Measurements from ENCODE around the gene TMEM250. TPM values are rescaled to one million over a fixed set of nuclear protein-coding genes. Genes with fewer than 3 reads are reported as not detected.

Gene TMEM250
- polyA plus RNA-seq, 3 donors: 15.5 to 17.5 (median 16.3) TPM

DNA sequence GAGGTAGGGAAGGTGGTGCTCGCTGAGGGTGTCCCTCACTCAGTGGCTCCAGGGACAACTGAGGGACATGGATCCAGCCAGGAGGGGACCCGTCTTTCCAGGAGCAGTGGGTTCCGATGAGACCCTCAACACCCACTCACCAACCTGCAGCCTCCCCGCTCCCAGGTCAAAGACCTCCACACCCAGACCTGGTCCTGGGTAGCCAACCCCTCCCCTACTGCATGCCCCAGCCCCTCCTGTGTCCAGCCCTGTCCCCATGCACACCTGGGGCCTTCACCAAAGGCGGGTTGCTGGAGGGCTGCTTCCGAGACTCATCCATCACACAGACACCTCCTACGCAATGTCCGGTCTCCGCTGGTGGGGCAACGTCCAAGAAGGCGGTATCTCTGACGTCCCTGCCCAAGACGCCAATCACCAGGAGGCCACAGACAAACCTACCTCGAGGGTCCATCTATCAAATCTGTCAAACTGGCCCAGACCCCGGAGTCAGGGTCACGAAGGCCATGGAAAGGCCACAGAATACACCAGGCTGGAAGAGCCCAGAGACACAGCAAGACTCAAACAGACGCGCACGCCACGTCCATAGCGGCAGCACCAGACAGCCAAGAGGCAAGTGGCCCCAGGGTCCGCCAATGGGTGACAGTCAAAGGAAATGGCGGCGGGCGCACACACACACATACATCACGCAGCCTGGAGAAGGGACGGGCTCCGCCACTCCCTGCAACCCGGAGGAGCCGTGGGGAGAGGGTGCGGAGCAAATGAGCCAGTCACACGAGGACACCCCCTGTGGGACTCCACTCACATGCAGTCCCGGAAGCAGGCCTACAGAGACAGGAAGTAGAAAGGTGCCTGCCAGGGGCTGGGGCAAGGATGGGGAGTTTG lies 34.4 kb downstream of the TMEM250 start:
- no peak for DNase-seq (ENCODE audit: low read depth in 3 of 3, low spot score in 2 of 3)

DNA sequence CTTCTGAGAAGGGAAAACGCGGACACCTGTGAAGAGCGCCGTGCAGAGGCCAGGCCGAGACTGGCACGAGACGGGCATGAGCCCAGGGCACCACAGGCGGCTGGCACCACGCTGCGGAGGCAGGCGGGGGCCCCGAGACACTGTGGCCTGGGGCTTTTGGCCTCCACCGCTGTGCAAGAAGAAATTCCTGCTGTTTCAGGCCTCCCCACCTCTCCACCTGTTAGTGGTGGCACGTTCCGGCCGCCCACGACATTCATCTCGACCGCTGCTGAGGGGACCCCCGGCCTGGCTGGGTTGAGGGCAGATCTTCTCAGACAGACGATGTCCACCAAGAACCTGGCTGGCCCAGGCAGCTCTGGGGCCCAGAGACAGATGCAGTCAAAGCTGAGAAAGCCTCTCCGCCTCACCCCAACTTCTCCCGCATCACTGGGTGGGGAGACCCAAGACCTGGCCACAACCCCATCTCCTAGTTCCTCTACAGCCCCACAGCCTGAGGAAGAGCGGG lies 35.1 kb downstream of the TMEM250 start:
- no peak for DNase-seq (ENCODE audit: low read depth in 3 of 3, low spot score in 2 of 3)

GRCh38 chr9:136082496-136083361 lies 35.9 kb downstream of the TMEM250 start:
- no peak for DNase-seq (ENCODE audit: low read depth in 3 of 3, low spot score in 2 of 3)

DNA sequence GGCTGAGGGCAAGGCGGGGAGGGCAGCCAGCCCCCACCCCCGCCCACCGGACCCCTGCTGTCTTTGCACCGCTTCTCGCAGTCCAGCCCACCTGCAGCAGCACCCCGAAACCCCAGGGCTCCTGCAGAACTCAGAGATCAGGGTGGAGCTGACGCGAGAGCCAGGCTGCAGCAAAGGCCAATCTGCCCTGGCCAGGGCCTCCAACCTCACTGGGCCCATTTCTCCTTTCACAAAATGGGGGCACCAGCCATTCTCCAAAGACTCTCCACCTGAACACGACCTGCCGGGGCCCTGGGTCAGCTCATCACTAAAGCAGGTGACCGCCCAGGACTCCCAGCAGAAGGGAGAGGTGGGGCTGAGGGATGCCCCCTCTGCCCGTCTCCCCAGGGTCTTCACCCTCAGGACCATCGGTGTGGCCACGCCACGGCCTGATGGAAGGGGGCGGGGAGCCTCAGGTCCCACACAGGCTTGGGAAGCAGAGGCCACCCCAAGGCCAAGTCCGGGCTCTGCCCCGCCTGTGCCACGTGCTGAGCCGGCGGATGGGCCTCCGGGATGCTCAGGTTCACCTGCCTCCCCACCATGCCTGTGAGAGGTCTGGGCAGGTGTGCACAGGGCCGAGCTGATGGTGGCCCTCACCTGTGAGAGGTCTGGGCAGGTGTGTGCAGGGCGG lies 36.7 kb downstream of the TMEM250 start:
- no peak for DNase-seq (ENCODE audit: low read depth in 3 of 3, low spot score in 2 of 3)

DNA sequence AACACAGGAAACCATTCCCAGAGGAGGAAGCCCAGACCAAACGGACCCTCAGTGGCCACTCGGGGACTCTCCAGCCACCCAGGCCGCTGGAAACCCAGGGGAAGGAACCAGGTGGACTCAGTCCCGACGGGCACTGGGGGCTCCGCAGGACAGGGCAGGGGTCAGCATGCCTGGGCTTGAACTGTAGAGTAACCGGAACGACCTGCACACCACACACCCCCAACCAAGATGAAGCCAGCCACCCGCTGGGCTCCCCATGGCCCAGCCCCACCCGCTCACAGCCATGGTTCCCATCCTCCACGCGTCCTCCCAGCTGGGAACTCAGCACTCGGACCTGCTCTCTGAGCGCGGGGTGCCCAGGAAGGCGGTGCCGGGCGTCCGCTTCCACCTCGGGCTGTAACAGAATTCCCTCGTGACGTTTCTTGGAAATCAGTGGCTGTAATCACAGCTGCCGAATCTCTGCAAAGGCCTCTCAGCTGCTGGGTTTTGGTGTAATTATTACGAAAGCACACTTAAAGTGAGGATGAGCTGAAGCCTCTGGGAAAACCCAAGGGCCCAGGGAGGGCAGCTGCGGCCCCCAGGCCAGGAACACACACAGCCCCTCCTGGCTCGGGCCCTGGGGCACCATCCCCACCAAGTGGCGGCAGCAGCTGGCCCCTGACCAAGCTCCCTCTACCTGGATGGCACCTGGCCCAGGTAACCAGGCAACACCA lies 37.4 kb downstream of the TMEM250 start:
- no peak for DNase-seq (ENCODE audit: low read depth in 3 of 3, low spot score in 2 of 3)

- DNase-seq (ENCODE audit: low read depth in 3 of 3, low spot score in 2 of 3): no peak
Measured at GRCh38 chr9:136080716-136081112, 38.0 kb downstream of the TMEM250 start.

DNA sequence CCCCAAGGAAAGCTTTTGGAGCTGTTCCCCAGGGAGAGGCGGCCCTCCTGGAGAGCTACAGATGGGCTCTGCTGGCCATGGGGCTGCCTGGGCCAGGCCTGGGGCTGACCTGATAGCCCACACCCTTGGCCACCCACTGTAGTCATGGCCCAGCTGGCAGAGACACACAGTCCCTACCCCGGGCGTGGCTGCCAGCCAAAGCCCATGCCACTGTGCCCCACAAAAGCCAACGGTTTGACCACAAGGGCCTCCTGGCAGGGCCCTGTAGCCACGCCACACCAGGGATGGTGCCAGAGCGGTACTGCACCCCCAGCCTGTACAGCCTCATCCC lies 38.8 kb downstream of the TMEM250 start:
- no peak for DNase-seq (ENCODE audit: low read depth in 3 of 3, low spot score in 2 of 3)

GRCh38 chr9:136079211-136079915 lies 39.3 kb downstream of the TMEM250 start:
- DNase-seq (ENCODE audit: low read depth in 3 of 3, low spot score in 2 of 3): no peak

DNA sequence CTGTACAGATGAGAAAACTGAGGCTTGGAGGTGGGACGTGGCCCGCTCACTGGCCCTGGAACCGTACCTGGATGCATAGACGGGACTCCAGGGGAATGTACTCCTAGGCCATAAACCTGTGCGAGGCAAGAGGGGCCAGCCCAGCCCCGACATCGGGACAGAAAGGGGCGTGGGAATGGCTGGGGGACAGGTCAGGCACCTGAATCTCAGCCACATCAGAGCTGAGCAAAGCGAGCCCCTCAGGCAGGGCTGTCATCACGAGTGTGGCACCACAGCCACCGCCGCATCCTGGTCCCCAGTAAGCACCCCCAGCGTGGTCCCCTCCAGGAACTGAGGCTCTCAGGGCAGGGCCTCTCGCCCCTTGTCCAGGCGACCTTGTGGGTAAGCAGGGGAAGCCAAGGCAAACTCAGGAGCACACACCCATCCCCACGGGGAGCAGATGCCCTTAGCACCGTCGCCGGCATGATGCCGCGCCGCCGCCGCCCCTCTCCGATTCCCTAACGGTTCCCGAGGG lies 40.1 kb downstream of the TMEM250 start:
- DNase-seq (ENCODE audit: low read depth in 3 of 3, low spot score in 2 of 3): no peak

DNA sequence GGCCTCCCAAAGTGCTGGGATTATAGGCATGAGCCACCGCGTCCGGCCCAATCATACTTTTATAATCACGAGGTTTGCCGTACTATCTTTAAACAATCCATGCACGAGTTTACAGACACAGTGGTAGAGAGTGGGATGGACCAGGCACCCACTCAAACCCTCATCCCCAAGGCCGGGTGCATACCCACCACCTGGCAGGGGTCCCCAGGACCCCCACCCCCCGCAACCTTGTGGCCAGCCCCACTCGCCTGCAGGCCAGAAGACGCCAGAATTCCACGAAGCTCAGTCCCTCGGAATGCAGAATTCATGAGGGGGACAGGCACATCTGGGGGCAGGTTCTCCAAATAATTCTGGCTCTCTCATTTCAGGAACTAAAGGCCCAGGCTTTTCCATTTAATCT lies 40.7 kb downstream of the TMEM250 start:
- DNase-seq (ENCODE audit: low read depth in 3 of 3, low spot score in 2 of 3): no peak

DNA sequence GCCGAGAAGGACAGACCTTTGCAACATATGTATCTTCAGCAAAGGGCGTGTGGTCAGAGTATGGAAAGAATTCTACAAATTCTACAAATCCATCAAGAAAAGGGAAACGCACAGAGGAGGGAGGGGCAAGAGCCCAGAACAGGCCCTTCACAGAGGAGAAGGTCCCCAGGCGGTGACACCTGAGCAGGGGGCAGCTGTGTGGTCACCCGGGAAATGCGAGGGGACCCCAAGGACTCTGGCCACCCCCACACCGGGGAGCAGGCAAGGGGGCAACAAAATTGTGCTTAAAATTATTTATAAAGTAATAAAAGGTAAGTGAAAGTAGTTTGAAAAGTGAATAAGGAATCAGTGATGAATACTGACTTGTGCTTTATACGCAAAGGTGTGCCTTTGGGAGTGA lies 41.2 kb downstream of the TMEM250 start:
- no peak for DNase-seq (ENCODE audit: low read depth in 3 of 3, low spot score in 2 of 3)

GRCh38 chr9:136075881-136076678 lies 42.6 kb downstream of the TMEM250 start:
- DNase-seq (ENCODE audit: low read depth in 3 of 3, low spot score in 2 of 3): no peak

- DNase-seq (ENCODE audit: low read depth in 3 of 3, low spot score in 2 of 3): no peak
Measured at GRCh38 chr9:136075134-136075841, 43.4 kb downstream of the TMEM250 start.

GRCh38 chr9:136074706-136075105 lies 44.0 kb downstream of the TMEM250 start:
- no peak for DNase-seq (ENCODE audit: low read depth in 3 of 3, low spot score in 2 of 3)

All from right renal cortex interstitium (tissue), 3 donors.